Stomach (tissue), 9 donors: ENCODE results near the gene TRIO. TPM values are rescaled to one million over a fixed set of nuclear protein-coding genes. Genes with fewer than 3 reads are reported as not detected.

Source experiments
- DNase-seq, 2 donors: peaks; one replicate each; pipeline versions ENCODE4 v3.0.0 to v3.0.0-alpha.2; 2013 to 2019
- H3K27ac ChIP-seq, 5 donors: fragments of 200-600 bp in 4 of 5; sonication (generic) in 4 of 5; one replicate each; pipeline ENCODE4 v1.5.1; 2013 to 2019; ENCODE audit warnings: mild to moderate bottlenecking in 1 of 5, moderate library complexity in 1 of 5
- H3K27me3 ChIP-seq, 3 donors: fragments of 200-600 bp; sonication (generic); one replicate each; pipeline ENCODE4 v1.5.1; 2017 to 2019; ENCODE audit warnings: mixed run types in 1 of 3
- H3K36me3 ChIP-seq, 4 donors: fragments of 200-600 bp; sonication (generic); 1 replicate in 3 of 4; 2 replicates in 1 of 4; pipeline ENCODE4 v1.5.1; 2016 to 2019
- H3K4me1 ChIP-seq, 4 donors: fragments of 200-600 bp; sonication (generic); one replicate each; pipeline ENCODE4 v1.5.1; 2016 to 2019
- H3K4me3 ChIP-seq, 4 donors: fragments of 200-600 bp; sonication (generic) in 3 of 4; one replicate each; pipeline ENCODE4 v1.5.1; 2016 to 2019; ENCODE audit warnings: mild to moderate bottlenecking in 1 of 4
- H3K9me3 ChIP-seq, 4 donors: fragments of 200-600 bp; sonication (generic); one replicate each; pipeline ENCODE4 v1.5.1; 2016 to 2019
- CTCF ChIP-seq, 7 experiments: fragments of 450-650 bp in 4 of 7; fragments of 200-600 bp in 3 of 7; sonication (generic) in 3 of 7; IDR thresholded peaks; one replicate each; pipeline ENCODE4 v1.5.1; 2016 to 2019; ENCODE audit warnings: antibody characterized with exemption in 7 of 7, control low read depth in 2 of 7, mild to moderate bottlenecking in 1 of 7
- EP300 ChIP-seq: sonication (generic); formaldehyde crosslinking; IDR thresholded peaks from one replicate; pipeline ENCODE4 v1.6.1; 2017; ENCODE audit warnings: antibody characterized with exemption
- POLR2A ChIP-seq, 4 donors: fragments of 450-650 bp; IDR thresholded peaks; one replicate each; pipeline ENCODE4 v1.6.1; 2016; ENCODE audit warnings: antibody characterized with exemption in 4 of 4, control low read depth in 2 of 4, mild to moderate bottlenecking in 1 of 4, moderate library complexity in 1 of 4
- POLR2AphosphoS5 ChIP-seq, 3 donors: sonication (generic); formaldehyde crosslinking; IDR thresholded peaks; one replicate each; pipeline ENCODE4 v1.6.1; 2016; ENCODE audit warnings: antibody characterized with exemption in 3 of 3
- WGBS, 5 donors: extraction: QIAGEN DNeasy Blood & Tissue Kit in 3 of 5; methylation state at CpG; one replicate each; pipeline versions ENCODE4 v1.1.5 to v1.1.7; 2013 to 2018; 5-methylcytosine and 5-hydroxymethylcytosine counted together
- intact Hi-C: fragments of 100-400 bp; cut with DNase I; formaldehyde crosslinking; loops from one replicate; pipeline ENCODE4 v1.15.1; 2023; ENCODE audit warnings: low total_unique reads
- polyA plus RNA-seq, 3 donors: library from polyadenylated mRNA; stranded (reverse); fragments of 200-250 nt; gene quantifications; one replicate each; pipeline ENCODE4 v1.2.3, GENCODE V29; 2013
- total RNA-seq, 5 donors: library from RNA; depleted of rRNA; stranded (reverse); fragments of >200 nt; gene quantifications; one replicate each; pipeline versions ENCODE4 v1.1.0 to v1.2.3, GENCODE V29; 2014 to 2016
- donor health status: healthy with polysubstance abuse.
- donor health status: Bipolar disorder and iron deficiency.
- donor health status: healthy.

The TRIO gene
- total and polyA plus RNA-seq, 8 donors: 9.9 to 558 (median 127) TPM

GRCh38 chr5:14447958-14448911, 305.1 kb downstream of the TRIO start:
- Histone ChIP-seq H3K9me3 (no peaks in the 10 kb centered on the region), H3K4me3 (no peak overlapping the region), H3K27ac (peak overlapping the region in 4 of 5 donors; percentile 65 to 76 (median 71)), H3K36me3 (peaks cover 0 to 23% (median 7%) of the 10 kb centered on the region in 4 donors), H3K27me3 (no peaks in the 10 kb centered on the region), H3K4me1 (peaks cover 0 to 78% (median 33%) of the 10 kb centered on the region in 4 donors)
- DNase-seq: peak in 1 of 2 donors; percentile 45
- WGBS, 5 donors: 67 to 81% (median 70%) methylated on average over 17 of the region's 17 CpGs
- TF ChIP-seq CTCF (IDR thresholded peaks at IDR 0.05): no peak
- TF ChIP-seq POLR2A (IDR thresholded peaks at IDR 0.05): no peak
- no peak for TF ChIP-seq EP300
- no peak for TF ChIP-seq POLR2AphosphoS5 (IDR thresholded peaks at IDR 0.05)
- intact Hi-C loops: no loop called here

GRCh38 chr5:14449052-14449661, 306.0 kb downstream of the TRIO start:
- DNase-seq: peak in 1 of 2 donors; percentile 80
- WGBS, 5 donors: 79 to 89% (median 87%) methylated on average over 16 of the region's 16 CpGs
- peak overlapping the region in 4 of 5 donors; percentile 65 to 76 (median 71) for H3K27ac ChIP-seq
- H3K36me3 ChIP-seq: peaks cover 0 to 23% (median 7%) of the 10 kb centered on the region in 4 donors
- intact Hi-C loops: no loop called here
- peaks cover 0 to 72% (median 33%) of the 10 kb centered on the region in 4 donors for H3K4me1 ChIP-seq
- TF ChIP-seq CTCF (IDR thresholded peaks at IDR 0.05) (no peak), POLR2A (IDR thresholded peaks at IDR 0.05) (no peak), EP300 (no peak), POLR2AphosphoS5 (IDR thresholded peaks at IDR 0.05) (no peak)
- H3K9me3 ChIP-seq: no peaks in the 10 kb centered on the region
- no peak overlapping the region for H3K4me3 ChIP-seq
- H3K27me3 ChIP-seq: no peaks in the 10 kb centered on the region

- no peak overlapping the region for H3K4me3 ChIP-seq
- DNase-seq: peak in 1 of 2 donors; percentile 78
- H3K4me1 ChIP-seq: peaks cover 0 to 65% (median 27%) of the 10 kb centered on the region in 4 donors
- no peaks in the 10 kb centered on the region for H3K27me3 ChIP-seq
- H3K9me3 ChIP-seq: no peaks in the 10 kb centered on the region
- no peak for TF ChIP-seq POLR2AphosphoS5 (IDR thresholded peaks at IDR 0.05)
- TF ChIP-seq CTCF (IDR thresholded peaks at IDR 0.05): no peak
- no peak for TF ChIP-seq POLR2A (IDR thresholded peaks at IDR 0.05)
- TF ChIP-seq EP300: no peak
- intact Hi-C loops: no loop called here
- H3K27ac ChIP-seq: peak overlapping the region in 4 of 5 donors; percentile 18 to 76 (median 70)
- 79 to 86% (median 83%) methylated on average over 11 of the region's 11 CpGs for WGBS, 5 donors
- H3K36me3 ChIP-seq: peaks cover 0 to 28% (median 13%) of the 10 kb centered on the region in 4 donors
Measured at GRCh38 chr5:14450018-14450524, 306.9 kb downstream of the TRIO start.

GRCh38 chr5:14450742-14451141, 307.6 kb downstream of the TRIO start:
- Histone ChIP-seq H3K27me3 (no peaks in the 10 kb centered on the region), H3K27ac (peak overlapping the region in 4 of 5 donors; percentile 18 to 76 (median 70)), H3K4me1 (peaks cover 0 to 58% (median 25%) of the 10 kb centered on the region in 4 donors), H3K4me3 (no peak overlapping the region), H3K9me3 (no peaks in the 10 kb centered on the region), H3K36me3 (peaks cover 0 to 32% (median 17%) of the 10 kb centered on the region in 4 donors)
- intact Hi-C loops: no loop called here
- WGBS, 5 donors: 96 to 97% (median 97%) methylated on average over 2 of the region's 2 CpGs
- no peak for DNase-seq
- TF ChIP-seq CTCF (IDR thresholded peaks at IDR 0.05) (no peak), EP300 (no peak), POLR2A (IDR thresholded peaks at IDR 0.05) (no peak), POLR2AphosphoS5 (IDR thresholded peaks at IDR 0.05) (no peak)
